Measurements from ENCODE around the gene ALOX15B.
"Not testable (repeated sequence)": the region's sequence is repeated elsewhere in the genome, so short reads cannot be mapped to it uniquely, and the experiment has no call there.

The ALOX15B gene

GRCh38 chr17:8062807-8063483 lies 24.1 kb downstream of the ALOX15B start:
- DNase-seq (ENCODE audit: low read depth in 2 of 2), result no peak

DNA sequence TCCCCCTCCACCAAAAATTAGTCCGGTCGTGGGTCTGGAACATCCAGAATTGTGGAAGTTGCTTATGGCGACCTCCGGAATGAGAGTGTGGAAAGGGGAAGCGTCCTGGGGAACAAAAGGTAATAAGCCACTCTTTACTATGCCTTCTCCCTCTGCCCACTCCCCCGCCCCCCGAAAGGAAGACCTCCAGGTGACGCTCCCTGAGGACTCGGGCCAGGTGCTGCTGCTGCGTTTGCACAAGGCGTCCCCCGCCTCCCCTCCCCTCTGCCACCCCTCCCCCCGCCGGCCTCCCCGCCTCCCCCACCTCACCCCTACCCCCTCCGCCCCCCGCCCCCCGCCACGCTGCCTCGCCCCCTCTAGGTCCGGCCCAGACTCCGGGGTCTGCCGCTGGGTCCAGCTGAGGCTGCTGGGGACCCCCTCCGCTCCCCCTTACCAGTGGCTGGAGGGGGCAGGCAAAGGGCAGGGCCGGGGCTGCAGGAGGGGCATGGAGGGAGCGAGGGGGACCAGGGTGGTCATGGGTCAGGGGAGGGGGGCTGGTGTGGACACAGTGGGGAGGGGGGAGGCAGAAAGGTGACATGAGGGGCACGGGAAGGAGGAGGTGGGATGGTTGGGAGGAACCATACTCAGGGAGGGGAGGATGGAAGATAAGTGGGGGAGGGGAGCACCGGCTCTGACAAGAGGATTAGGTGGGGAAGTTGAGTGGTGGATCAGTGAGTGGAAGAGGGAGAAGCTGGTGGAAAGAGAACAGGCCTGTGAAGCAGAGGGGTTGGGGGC lies 25.1 kb downstream of the ALOX15B start:
- no peak for DNase-seq (ENCODE audit: low read depth in 2 of 2)

GRCh38 chr17:8064561-8065019 lies 25.7 kb downstream of the ALOX15B start:
- no peak for DNase-seq (ENCODE audit: low read depth in 2 of 2)

- DNase-seq (ENCODE audit: low read depth in 2 of 2), result no peak
Observed at GRCh38 chr17:8066841-8067775, 28.2 kb downstream of the ALOX15B start.

DNA sequence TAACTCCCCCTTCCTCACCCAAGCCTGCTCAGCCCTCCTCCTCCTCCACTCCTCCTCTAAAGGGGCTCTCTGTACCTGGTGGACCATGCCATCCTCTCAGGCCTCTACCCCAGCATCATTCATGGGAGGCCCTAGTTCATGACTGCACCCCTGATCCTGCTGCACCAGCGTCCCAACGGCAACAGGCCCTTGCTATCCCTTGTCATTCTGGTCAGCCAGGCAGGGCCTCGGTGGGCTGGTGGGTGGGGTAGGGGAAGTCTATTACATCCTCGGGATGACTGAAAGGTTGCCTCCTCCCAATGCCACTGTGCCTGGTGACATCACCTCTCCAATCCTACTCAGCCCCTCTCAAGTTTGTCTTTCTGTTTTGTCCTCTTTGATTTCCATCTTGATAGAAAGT lies 28.9 kb downstream of the ALOX15B start:
- DNase-seq (ENCODE audit: low read depth in 2 of 2), result no peak

DNA sequence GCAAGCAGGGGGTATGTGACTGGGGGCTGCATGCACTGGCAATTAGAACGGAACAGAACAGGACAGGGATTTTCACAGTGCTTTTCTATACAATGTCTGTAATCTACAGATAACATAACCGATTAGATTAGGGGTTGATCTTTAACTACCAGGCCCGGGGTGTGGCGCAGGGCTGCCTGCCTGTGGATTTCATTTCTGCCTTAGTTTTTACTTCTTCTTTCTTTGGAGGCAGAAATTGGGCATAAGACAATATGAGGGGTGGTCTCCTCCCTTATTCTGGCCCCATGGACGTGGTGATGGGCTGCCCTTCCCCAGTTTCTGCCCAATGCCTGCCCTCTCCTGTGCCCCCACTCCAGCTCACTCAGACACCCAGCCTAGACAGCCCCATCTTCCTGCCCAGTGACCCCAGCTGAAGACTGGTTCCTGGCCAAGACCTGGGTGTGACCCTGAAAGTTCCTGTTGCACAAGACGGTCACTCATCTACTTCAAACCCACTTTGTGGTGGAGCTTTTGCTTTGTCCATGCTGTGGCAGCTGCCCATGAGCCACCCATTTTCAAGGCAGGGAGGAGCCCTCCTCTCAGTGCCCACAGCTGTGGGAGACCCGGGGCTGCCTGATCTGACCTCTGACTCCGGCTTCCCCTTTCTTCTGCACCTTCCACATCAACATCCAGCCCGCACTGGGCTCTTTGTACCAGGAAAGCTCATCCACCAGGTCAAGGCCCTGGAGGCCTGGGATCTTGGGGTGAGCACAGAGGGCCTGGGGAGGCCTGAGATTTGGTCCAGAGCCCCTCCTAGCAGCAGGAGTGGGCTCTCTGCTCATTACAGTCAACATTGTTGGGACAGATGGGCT lies 30.1 kb downstream of the ALOX15B start:
- DNase-seq (ENCODE audit: low read depth in 2 of 2), result no peak

DNA sequence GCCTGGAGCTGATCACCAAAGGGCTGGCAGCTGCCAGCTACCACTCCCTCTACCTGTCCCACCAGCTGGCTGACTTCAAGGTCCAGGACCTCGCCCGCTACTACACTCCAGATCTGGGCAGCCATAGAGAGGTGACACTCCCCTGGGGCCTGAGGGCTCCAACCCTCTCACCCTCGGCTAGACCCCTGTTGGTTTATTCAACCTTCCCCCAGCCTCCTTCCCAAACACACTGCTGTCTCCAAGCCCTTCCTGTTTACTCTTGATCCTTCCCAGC lies 30.7 kb downstream of the ALOX15B start:
- DNase-seq (ENCODE audit: low read depth in 2 of 2), result no peak

GRCh38 chr17:8071496-8071895 lies 32.6 kb downstream of the ALOX15B start:
- no peak for DNase-seq (ENCODE audit: low read depth in 2 of 2)

DNA sequence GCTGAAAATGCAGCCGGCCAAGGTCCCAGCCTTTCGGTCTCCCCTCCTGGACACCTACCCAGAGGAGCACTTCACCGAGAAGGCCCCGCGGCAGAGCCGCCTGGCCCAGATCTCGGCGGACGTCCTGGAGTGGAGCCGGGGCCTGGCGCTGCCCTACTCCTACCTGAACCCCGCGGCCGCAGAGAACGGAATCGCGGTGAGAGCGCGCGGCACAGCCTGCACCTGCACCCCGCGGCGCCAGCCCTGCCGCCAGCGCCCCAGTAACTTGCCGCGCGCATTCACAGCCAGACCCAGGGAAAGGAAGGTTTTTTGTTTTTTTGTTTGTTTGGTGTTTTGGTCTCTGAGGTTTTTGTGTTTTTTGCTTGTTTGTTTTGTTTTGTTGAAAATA lies 33.5 kb downstream of the ALOX15B start:
- no peak for DNase-seq (ENCODE audit: low read depth in 2 of 2)

DNA sequence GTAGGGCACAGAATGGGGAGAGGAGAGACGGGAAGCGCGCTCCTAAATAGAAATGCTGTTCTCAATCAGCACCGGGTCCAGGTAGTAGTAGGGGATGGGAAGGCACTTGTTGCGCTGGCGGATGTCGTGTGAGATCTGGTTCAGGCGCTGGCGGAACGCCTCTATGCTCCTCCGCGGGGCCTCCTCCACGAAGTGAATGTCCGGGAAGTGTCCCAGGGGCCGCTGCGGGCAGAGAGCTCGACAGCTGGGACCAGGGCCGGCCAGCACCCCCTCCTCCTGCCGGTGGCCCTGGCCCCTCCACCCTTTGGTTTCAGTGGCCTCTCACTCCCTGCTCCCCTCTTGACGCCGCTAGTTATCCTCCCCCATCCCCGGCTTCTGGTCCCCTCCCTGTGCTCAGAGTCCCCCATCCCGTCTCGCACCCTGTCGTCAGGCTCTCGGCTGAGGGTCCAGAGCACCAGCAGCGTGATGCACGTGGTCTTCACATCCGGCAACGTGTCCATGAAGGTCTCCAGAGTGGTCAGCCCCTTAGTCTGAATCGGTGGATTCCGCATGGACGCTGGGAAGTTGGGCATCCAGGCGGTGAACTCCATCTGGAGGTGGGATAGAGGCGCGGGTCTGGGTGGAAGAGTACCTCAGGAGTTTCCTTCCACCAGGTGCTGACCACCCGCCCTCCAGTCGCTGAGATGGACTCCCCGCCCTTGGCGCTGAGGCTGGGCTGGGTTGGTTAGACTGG lies 34.0 kb downstream of the ALOX15B start:
- DNase-seq (ENCODE audit: low read depth in 2 of 2), result peak in 1 of 2 donors; percentile 25

DNA sequence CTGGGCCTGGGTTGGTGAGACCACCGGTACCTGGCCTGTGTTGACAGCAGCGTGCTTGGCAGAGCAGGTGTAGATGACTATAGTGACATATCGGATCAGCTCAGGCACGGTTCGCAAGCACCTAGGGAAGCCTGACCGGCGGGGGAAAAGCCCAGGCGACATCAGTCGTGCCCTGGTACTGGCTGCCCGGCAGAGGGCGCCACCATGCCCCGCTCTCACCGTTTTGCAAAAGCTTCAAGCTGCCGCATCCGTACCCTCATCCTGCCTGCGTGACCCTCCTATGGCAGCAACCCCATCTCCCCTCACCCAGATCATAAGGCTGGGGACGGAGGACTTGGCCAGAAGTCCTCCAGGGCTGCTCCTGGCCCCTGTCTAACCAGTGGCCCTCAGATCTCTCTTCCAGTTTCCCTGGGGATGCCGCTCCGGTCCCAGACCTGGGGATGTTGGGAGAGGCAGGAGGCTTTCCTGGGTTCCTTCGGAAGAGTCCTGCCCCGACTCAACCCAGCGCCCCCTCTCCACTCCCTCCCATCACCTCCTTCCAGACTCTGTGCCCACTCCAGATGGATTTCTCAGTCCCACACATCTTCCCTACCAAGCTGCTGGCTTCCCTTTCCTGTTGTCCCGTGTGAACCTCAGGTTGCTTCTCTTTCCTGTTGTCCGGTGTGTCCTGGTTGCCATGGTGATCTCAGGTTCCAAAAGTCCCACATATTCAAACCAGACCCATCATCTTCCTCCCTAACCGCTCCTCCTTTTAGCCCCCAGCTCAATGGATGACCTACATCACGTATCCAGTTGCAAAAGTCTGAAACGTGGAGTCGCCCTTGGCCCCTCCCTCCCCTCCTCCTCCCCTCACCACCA lies 35.0 kb downstream of the ALOX15B start:
- DNase-seq (ENCODE audit: low read depth in 2 of 2), result peak; percentile 68 to 76

GRCh38 chr17:8074554-8074953 lies 35.7 kb downstream of the ALOX15B start:
- no peak for DNase-seq (ENCODE audit: low read depth in 2 of 2)

DNA sequence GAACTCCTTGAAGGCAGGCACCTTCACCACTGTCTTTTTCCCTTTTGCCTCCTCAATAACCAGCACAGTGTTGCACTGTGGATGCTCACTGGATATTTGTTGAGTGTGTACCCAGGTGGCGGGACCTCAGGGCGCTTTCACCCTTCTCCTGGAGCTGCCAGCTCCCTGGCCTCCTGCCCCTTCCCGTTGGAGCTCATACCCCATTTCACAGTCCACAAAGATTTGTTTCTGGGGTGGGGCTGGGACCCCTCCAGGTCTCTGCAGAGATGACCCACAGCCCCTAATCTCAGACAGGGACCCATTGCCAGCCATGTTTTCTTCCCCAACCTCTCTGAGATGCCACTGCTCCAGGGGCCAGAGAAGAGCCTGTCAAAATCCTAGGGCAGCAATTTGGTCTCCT lies 36.2 kb downstream of the ALOX15B start:
- DNase-seq (ENCODE audit: low read depth in 2 of 2), result no peak

GRCh38 chr17:8075574-8076342 lies 36.9 kb downstream of the ALOX15B start:
- DNase-seq (ENCODE audit: low read depth in 2 of 2), result no peak

DNA sequence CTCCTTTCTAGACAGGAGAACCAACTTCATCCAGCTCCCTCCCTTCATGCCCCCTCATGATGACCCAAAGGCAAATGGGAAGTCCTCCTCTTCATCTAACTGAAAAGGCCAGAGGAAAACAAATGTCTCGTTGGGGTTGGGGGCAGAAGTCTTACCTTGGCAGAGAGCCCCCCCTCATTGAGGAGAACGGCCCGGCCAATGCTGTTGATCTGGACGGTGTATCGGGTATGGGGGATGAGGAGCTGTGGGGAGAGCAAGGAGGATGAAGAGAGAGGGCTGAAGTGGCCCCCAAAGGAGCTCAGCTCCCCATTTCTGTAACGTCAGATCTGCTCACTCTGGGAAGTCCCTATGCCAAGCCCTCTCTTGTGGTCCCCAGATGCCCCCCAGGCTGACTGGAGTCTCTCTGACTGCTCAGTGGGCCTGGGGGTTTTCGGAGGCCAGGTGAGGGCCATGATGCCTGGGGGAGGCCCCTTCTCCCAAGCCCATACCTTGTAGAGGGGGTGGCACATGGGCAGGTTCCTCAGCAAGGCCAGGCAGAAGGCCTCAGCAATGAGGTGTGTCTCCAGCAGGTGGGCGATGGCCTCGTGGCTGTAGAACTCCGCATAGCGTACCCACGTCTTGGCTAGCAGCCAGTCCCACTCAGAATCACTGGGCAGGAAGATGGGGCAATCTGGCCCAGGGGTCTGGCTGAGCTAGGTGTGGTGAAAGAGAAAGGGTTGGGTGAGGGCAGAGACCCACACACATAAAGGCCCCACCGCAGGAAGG lies 37.8 kb downstream of the ALOX15B start:
- DNase-seq (ENCODE audit: low read depth in 2 of 2), result no peak

DNA sequence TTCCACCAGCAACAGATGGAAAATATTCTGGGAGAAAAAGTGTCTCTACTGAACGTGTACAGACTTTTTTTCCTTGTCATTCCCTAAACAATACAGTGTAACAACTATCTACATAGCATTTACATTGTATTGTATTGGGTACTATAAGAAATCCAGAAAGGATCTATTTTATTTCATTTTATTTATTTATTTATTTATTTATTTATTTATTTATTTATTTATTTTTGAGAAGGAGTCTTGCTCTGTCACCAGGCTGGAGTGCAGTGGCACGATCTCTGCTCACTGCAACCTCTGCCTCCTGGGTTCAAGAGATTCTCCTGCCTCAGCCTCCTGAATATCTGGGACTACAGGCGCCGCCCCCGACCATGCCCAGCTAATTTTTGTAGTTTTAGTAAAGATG lies 39.1 kb downstream of the ALOX15B start:
- DNase-seq (ENCODE audit: low read depth in 2 of 2), result not testable (repeated sequence)

GRCh38 chr17:8079291-8080207 lies 40.7 kb downstream of the ALOX15B start:
- peak; percentile 58 to 75 for DNase-seq (ENCODE audit: low read depth in 2 of 2)

Data from stimulated activated CD8-positive, alpha-beta memory T cell treated with anti-CD3 and anti-CD28 coated beads, Interleukin-7, amount 100 ng/mL, for 4 hours (primary cell).